Astrocyte (in vitro differentiated cells and primary cell): ENCODE measurements around the gene CRISPLD2. TPM values are rescaled to one million over a fixed set of nuclear protein-coding genes. Genes with fewer than 3 reads are reported as not detected.

Experiments
- DNase-seq: peaks from one replicate; pipeline ENCODE4 v3.0.0-alpha.2; 2010; ENCODE audit warnings: low read depth
- FAIRE-seq: peaks from 2 replicates; lab custom pipeline; 2011; peaks lifted over from hg19 to GRCh38; lab: Jason Lieb, UNC
- H2AFZ ChIP-seq: 2 replicates; pipeline ENCODE4 v1.6.0; 2012; ENCODE audit warnings: low read depth, low read length, inconsistent platforms
- H3K27ac ChIP-seq: 2 replicates; pipeline ENCODE4 v1.5.1; 2011; ENCODE audit warnings: low read depth, low read length, inconsistent platforms
- H3K27me3 ChIP-seq: 2 replicates; pipeline ENCODE4 v1.6.0; 2011; ENCODE audit warnings: low read length, inconsistent platforms; ENCODE audit not compliant: insufficient read depth
- H3K36me3 ChIP-seq: 2 replicates; pipeline ENCODE4 v1.5.1; 2011; ENCODE audit warnings: low read length, inconsistent platforms; ENCODE audit not compliant: insufficient read depth
- H3K4me1 ChIP-seq: 2 replicates; pipeline ENCODE4 v1.5.1; 2011; ENCODE audit warnings: low read length, inconsistent platforms; ENCODE audit not compliant: insufficient read depth
- H3K4me2 ChIP-seq: 2 replicates; pipeline ENCODE4 v1.6.0; 2012; ENCODE audit warnings: low read length, inconsistent platforms
- H3K4me3 ChIP-seq: 2 replicates; pipeline ENCODE4 v1.5.1; 2011; ENCODE audit warnings: low read depth, mild to moderate bottlenecking, low read length, inconsistent platforms; ENCODE audit not compliant: insufficient read depth
- H3K79me2 ChIP-seq: 2 replicates; pipeline ENCODE4 v1.6.0; 2012; ENCODE audit warnings: mild to moderate bottlenecking, low read length, inconsistent platforms; ENCODE audit not compliant: insufficient read depth
- H3K9ac ChIP-seq: 2 replicates; pipeline ENCODE4 v1.6.0; 2012; ENCODE audit warnings: mild to moderate bottlenecking, low read length, inconsistent platforms
- H3K9me3 ChIP-seq: 2 replicates; pipeline ENCODE4 v1.5.1; 2012; ENCODE audit warnings: low read depth, mild to moderate bottlenecking, low read length, inconsistent platforms; ENCODE audit not compliant: insufficient read depth
- H4K20me1 ChIP-seq: 2 replicates; pipeline ENCODE4 v1.6.0; 2012; ENCODE audit warnings: low read length, inconsistent platforms; ENCODE audit not compliant: insufficient read depth
- H3K27ac Mint-ChIP-seq: one replicate; pipeline ENCODE4 v1.8.0; 2021; ENCODE audit warnings: mild to moderate bottlenecking, mixed read lengths; ENCODE audit not compliant: unreplicated experiment
- H3K27me3 Mint-ChIP-seq: one replicate; pipeline ENCODE4 v1.8.0; 2021; ENCODE audit warnings: low read depth, mixed read lengths; ENCODE audit not compliant: unreplicated experiment
- H3K36me3 Mint-ChIP-seq: one replicate; pipeline ENCODE4 v1.8.0; 2021; ENCODE audit warnings: low read depth, mixed read lengths; ENCODE audit not compliant: unreplicated experiment
- H3K4me1 Mint-ChIP-seq: one replicate; pipeline ENCODE4 v1.8.0; 2021; ENCODE audit warnings: low read depth, mixed read lengths; ENCODE audit not compliant: unreplicated experiment
- H3K4me3 Mint-ChIP-seq: one replicate; pipeline ENCODE4 v1.8.0; 2021; ENCODE audit warnings: mild to moderate bottlenecking, moderate library complexity, mixed read lengths; ENCODE audit not compliant: unreplicated experiment
- H3K9me3 Mint-ChIP-seq: one replicate; pipeline ENCODE4 v1.8.0; 2021; ENCODE audit warnings: mild to moderate bottlenecking, mixed read lengths; ENCODE audit not compliant: unreplicated experiment
- CTCF ChIP-seq: IDR thresholded peaks from 2 replicates; pipeline ENCODE4 v1.5.1; 2011; ENCODE audit warnings: low read depth, mild to moderate bottlenecking, inconsistent platforms, low read length, moderate library complexity; ENCODE audit not compliant: insufficient read depth
- EZH2 ChIP-seq: IDR thresholded peaks from 2 replicates; pipeline ENCODE4 v1.6.1; 2012; ENCODE audit warnings: mild to moderate bottlenecking, low read length, inconsistent platforms; ENCODE audit not compliant: insufficient read depth
- total RNA-seq: library from RNA; stranded (reverse); gene quantifications from 2 replicates; pipeline ENCODE4 v1.2.1, GENCODE V29; 2021

Gene CRISPLD2
- total RNA-seq, 1 donor from 2014 or later = 1.8 TPM

DNA sequence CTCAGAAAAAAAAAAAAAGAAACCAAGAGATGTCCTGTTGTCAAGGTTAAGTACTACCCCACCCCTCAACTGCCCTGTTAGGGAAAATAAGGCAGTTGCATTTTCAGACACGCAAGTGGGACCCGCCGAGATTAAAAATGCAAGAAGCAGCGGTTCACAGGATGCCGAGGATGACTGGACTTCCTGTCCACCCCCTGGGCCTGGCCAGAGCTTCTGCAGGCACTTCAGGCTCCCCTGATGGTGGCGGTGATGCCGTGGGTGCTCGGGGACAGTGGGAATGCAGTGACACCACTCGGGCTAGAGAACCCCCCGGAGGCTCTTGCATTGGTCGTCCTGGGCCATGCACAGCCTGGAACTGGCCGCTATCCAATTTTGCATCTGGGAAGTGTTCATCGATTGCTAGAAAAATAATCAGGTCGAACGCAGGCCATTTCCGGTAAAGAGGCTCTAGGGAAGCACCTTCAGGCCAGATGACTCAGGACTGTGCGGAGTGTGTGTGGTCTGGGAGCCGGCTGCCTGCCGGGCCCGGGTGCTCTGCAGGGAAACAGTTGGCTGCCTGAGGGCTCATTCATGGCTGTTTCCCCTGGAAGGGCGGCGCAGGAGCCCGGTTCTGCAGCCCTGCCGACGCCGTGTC is 13.4 kb upstream of the CRISPLD2 start:
- Mint-ChIP-seq H3K9me3 (peaks cover 5% of the 10 kb centered on the region), H3K4me1 (peaks cover 4% of the 10 kb centered on the region), H3K27ac (no peak overlapping the region), H3K4me3 (no peak overlapping the region), H3K36me3 (no peaks in the 10 kb centered on the region), H3K27me3 (peaks cover 5% of the 10 kb centered on the region)
- Histone ChIP-seq H3K27me3 (no peaks in the 10 kb centered on the region), H4K20me1 (no peaks in the 10 kb centered on the region), H3K27ac (peak overlapping the region; percentile 59), H3K9me3 (no peaks in the 10 kb centered on the region), H3K4me1 (peaks cover 22% of the 10 kb centered on the region), H3K4me3 (peak overlapping the region; percentile 42), H3K79me2 (no peaks in the 10 kb centered on the region), H2AFZ (peak overlapping the region; percentile 68), H3K36me3 (no peaks in the 10 kb centered on the region), H3K4me2 (peak overlapping the region; percentile 82), H3K9ac (peak overlapping the region; percentile 39)
- DNase-seq (peak; percentile 92), FAIRE-seq (no peak)
- TF ChIP-seq CTCF (no peak), EZH2 (no peak)

- H3K27ac ChIP-seq = peak overlapping the region; percentile 59
These were observed 12.9 kb upstream of the CRISPLD2 start for GRCh38 chr16:84806890-84807258.

More at GRCh38 chr16:84806890-84807258, 12.9 kb upstream of the CRISPLD2 start:
- no peak overlapping the region for H3K27ac Mint-ChIP-seq
- Histone ChIP-seq H3K4me3 (peak overlapping the region; percentile 42), H3K36me3 (no peaks in the 10 kb centered on the region), H3K27me3 (peaks cover 4% of the 10 kb centered on the region), H3K4me2 (peak overlapping the region; percentile 82), H4K20me1 (no peaks in the 10 kb centered on the region), H3K9me3 (peaks cover 2% of the 10 kb centered on the region), H2AFZ (peak overlapping the region; percentile 68), H3K9ac (peak overlapping the region; percentile 39), H3K79me2 (no peaks in the 10 kb centered on the region), H3K4me1 (peaks cover 24% of the 10 kb centered on the region)
- peaks cover 7% of the 10 kb centered on the region for H3K9me3 Mint-ChIP-seq
- no peaks in the 10 kb centered on the region for H3K36me3 Mint-ChIP-seq
- no peak for TF ChIP-seq CTCF
- TF ChIP-seq EZH2 = no peak
- H3K4me1 Mint-ChIP-seq = peaks cover 4% of the 10 kb centered on the region
- FAIRE-seq (no peak), DNase-seq (no peak)
- no peak overlapping the region for H3K4me3 Mint-ChIP-seq
- peaks cover 10% of the 10 kb centered on the region for H3K27me3 Mint-ChIP-seq
